Hypothalamus (tissue), 51 donors: ENCODE results near the gene LCN6.
"Not testable (repeated sequence)": the region's sequence is repeated elsewhere in the genome, so short reads cannot be mapped to it uniquely, and the experiment has no call there.

ENCODE experiments used
- DNase-seq, 51 donors: peaks; one replicate each; lab custom pipeline; 2025; lab: John Stamatoyannopoulos, UW

Gene LCN6

GRCh38 chr9:136784249-136784996, 36.1 kb upstream of the LCN6 start:
- peak in 3 of 51 donors; percentile 15 to 35 (median 17) for DNase-seq

DNA sequence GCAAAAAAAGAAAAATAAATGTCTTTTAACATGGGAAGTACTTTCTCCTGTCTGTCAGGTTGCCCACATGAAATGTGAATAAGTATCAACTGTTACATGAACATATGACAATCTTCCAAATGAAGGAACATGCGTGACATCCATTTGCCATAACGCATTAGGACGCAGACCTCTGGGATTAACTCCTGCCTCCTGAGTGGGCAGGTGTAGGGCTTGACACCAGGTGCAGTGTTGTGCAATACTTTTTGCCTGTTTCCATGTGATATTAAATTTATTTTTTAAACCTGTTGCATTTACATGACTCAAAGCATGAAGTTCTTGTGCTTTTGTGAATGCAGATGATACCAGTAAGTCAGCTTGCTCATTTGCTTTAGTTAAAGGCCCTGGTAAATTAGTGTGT, 34.1 kb upstream of the LCN6 start:
- DNase-seq: no peak

DNA sequence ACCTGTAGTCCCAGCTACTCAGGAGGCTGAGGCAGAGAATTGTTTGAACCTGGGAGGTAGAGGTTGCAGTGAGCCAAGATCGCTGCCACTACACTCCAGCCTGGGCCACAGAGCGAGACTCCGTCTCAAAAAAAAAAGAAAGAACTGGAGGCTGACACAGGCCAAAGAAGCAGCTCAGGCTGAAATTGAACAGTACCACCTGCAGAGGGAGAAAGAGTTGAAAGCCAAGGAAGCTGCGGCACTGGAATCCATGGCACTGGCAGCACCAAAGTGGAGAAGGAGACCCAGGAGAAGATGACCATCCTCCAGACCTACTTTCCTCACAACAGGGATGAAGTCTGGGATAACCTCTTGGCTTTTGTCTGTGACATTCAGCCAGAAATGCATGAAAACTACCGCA, 31.5 kb upstream of the LCN6 start:
- DNase-seq: no peak

GRCh38 chr9:136777359-136777758, 29.0 kb upstream of the LCN6 start:
- DNase-seq: no peak

- peak in 1 of 51 donors; percentile 15 for DNase-seq
Observed at GRCh38 chr9:136776947-136777346, 28.6 kb upstream of the LCN6 start.

DNA sequence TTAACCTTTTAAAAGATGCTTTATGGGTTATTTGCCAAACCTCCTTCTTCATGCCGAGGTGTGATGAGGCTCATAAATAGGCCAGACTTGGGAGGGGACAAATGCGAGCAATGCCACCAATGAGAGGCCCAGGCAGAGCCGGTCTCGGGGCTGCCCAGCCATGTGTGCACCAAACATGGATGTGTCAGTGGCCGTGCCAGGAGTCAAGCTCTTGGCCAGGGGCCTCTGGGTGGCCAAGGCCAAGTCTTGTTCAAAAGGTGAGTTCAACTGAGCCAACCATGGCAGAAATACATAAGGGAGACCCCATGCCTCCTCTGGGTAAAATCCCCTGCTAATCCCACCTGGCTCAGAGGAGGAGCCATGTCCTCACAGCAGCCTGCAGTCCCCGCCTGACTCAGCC, 26.9 kb upstream of the LCN6 start:
- no peak for DNase-seq

DNA sequence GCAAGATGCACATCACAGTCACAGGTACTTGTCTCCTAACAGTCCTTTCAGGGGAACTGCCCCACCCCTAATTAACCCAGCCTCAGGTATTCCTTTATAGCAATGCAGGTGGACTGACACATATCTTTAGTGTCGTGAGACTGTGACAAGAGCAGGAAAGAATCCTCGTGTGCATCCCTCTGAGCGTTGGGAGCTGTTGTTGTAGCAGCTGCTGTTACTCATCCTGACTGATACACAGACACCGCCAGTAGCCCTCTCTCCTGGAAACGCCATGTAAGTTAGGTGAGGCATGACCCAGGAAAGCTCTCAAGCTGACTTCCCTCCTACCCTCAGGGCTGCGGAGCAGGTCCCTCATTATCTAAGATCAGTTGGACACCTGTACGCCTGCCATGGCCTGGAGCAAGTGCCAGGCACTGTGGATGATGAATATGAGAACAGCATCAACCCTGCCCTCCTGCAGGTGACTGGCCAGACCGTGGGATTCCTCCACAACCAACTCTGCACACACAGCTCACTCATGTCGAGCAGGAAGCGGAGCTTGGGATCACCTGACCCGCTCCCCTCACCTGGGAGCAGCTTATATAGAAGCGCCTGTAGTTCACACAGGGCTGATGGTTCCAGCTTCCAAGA, 26.2 kb upstream of the LCN6 start:
- DNase-seq: no peak

- peak in 3 of 51 donors; percentile 2 to 39 (median 9) for DNase-seq
Observed at GRCh38 chr9:136773386-136774044, 25.2 kb upstream of the LCN6 start.

- DNase-seq: no peak
Observed at GRCh38 chr9:136771907-136772415, 23.6 kb upstream of the LCN6 start.

GRCh38 chr9:136769710-136770191, 21.4 kb upstream of the LCN6 start:
- DNase-seq: peak in 10 of 51 donors; percentile 6 to 56 (median 20)

- DNase-seq: peak in 25 of 51 donors; percentile 11 to 83 (median 45)
Observed at GRCh38 chr9:136766410-136767120, 18.2 kb upstream of the LCN6 start.

- not testable (repeated sequence) for DNase-seq
Observed at GRCh38 chr9:136765745-136766409, 17.6 kb upstream of the LCN6 start.

- DNase-seq: no peak
Observed at GRCh38 chr9:136765041-136765440, 16.7 kb upstream of the LCN6 start.

DNA sequence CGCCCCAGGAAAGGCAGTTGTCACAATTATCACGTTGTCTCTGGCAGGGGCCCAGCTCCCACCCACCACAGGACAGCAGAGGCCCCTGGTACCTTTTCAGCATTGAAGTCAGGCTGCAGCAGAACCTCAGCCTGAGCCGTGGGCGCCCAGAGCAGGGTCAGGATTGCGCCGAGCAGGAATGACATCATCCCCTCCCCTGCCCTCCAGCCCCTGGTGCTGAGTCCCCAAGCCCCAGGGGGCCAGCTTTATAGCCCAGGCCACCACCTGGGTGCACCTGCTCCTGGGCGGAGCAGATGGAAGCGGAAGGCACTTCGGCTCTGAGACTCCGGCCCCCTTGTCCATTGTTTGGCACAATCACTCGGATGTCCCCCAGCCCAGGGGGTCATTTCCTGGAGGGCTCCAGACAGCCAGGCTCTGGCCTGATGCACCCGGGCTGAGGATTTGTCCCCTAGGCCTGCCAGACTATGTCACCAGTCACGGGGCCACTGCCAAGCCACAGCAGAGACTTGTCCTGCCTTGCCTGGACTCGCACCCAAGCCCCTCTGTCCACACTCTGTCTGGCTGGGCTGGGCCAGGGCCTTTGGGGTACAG, 16.1 kb upstream of the LCN6 start, which contains the start of gene LCN15:
TSS of gene LCN15 (minus strand) at position 218 of the 591 bp plus-strand sequence. CDS start at position 188, 30 bp downstream.
- no peak for DNase-seq

- DNase-seq: no peak
Observed at GRCh38 chr9:136763649-136764035, 15.3 kb upstream of the LCN6 start.

GRCh38 chr9:136762915-136763648, 14.8 kb upstream of the LCN6 start:
- no peak for DNase-seq

- no peak for DNase-seq
Observed at GRCh38 chr9:136762221-136762691, 13.9 kb upstream of the LCN6 start.

DNA sequence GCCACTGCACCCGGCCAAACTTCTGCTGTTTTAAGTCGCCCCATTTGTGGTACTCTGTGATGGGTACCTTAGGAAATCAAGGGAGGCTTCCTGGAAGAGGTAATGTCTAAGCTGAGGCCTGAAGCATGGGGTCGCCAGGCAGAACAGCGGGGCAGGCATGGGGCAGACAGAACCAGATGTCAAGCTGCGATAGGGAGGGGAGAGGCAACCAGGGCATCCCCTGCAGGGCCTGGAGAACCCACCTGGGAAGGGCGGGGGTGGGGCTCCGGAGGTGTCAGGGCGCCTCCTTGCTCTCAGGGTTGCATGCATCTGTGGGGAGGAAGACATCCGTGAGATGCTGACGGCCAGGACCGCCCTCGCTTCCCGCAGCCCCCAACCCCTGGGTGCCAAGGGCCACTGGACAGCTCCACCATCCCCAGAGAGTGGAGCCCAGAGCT, 13.2 kb upstream of the LCN6 start:
- DNase-seq: no peak
